Kidney (tissue), 14 donors: Measurements from ENCODE around the gene RNF225. TPM values are rescaled to one million over a fixed set of nuclear protein-coding genes. Genes with fewer than 3 reads are reported as not detected.
A peak's percentile ranks its signal among the peaks of the same experiment; 100 is the strongest.

Experiments
- DNase-seq, 5 donors: peaks; one replicate each; pipeline ENCODE4 v3.0.0-alpha.2; 2013 to 2020
- FAIRE-seq: peaks from 2 replicates; lab custom pipeline; 2012; peaks lifted over from hg19 to GRCh38; lab: Jason Lieb, UNC
- H3K27ac ChIP-seq, 2 donors: one replicate each; pipeline ENCODE4 v1.7.0; 2013; ENCODE audit warnings: low read depth in 2 of 2, low read length in 2 of 2, inconsistent platforms in 1 of 2
- H3K27me3 ChIP-seq: one replicate; pipeline ENCODE4 v1.7.1; 2013; ENCODE audit warnings: low read length, inconsistent platforms; ENCODE audit not compliant: control insufficient read depth, insufficient read depth
- H3K36me3 ChIP-seq, 3 donors: one replicate each; pipeline versions ENCODE4 v1.7.0 to v1.7.1; 2013; ENCODE audit warnings: low read length in 3 of 3, control low read depth in 1 of 3, inconsistent platforms in 1 of 3; ENCODE audit not compliant: insufficient read depth in 3 of 3, control insufficient read depth in 2 of 3
- H3K4me1 ChIP-seq, 3 donors: one replicate each; pipeline versions ENCODE4 v1.7.0 to v1.7.1; 2013; ENCODE audit warnings: low read length in 3 of 3, inconsistent platforms in 1 of 3, low read depth in 1 of 3; ENCODE audit not compliant: control insufficient read depth in 2 of 3, insufficient read depth in 2 of 3
- H3K4me3 ChIP-seq, 3 donors: one replicate each; pipeline versions ENCODE4 v1.7.0 to v1.8.1; 2013; ENCODE audit warnings: low read length in 3 of 3, control low read depth in 1 of 3, inconsistent platforms in 1 of 3
- H3K9ac ChIP-seq, 3 donors: one replicate each; pipeline versions ENCODE4 v1.7.0 to v1.7.1; 2013; ENCODE audit warnings: low read length in 3 of 3, control low read depth in 1 of 3, inconsistent platforms in 1 of 3
- H3K9me3 ChIP-seq, 3 donors: one replicate each; pipeline versions ENCODE4 v1.7.0 to v1.7.1; 2013; ENCODE audit warnings: low read length in 3 of 3, control low read depth in 1 of 3, inconsistent platforms in 1 of 3; ENCODE audit not compliant: control insufficient read depth in 2 of 3, insufficient read depth in 1 of 3
- intact Hi-C: fragments of 100-400 bp; cut with DNase I; formaldehyde crosslinking; loops from one replicate; pipeline ENCODE4 v1.11.1; 2022
- polyA plus RNA-seq: library from polyadenylated mRNA; stranded (reverse); fragments of 350-450 nt; fragmentation: Illumina TruSeq; extraction: RNeasy Lipid Tissue Mini Kit (QIAGEN cat#74804); gene quantifications from one replicate; pipeline ENCODE4 v1.2.3, GENCODE V29; 2014; ENCODE audit warnings: low read depth, low replicate concordance; ENCODE audit not compliant: insufficient read depth
- total RNA-seq: library from RNA; stranded (reverse); fragmentation: NEBNext Ultra II Directional; extraction: Animal tissue kit (Norgen Biotek cat#: 25700); gene quantifications from one replicate; pipeline ENCODE4 v1.2.1, GENCODE V29; 2021
- TF ChIP-seq, protein P1 (sequence below): IDR thresholded peaks from 3 replicates; pipeline ENCODE4 v1.5.1; 2012; ENCODE audit warnings: mild to moderate bottlenecking, moderate library complexity, borderline replicate concordance; ENCODE audit not compliant: insufficient read depth; ENCODE audit errors: extremely low read depth
- donor health status: control.
- donor health status: control.
- donor health status: control.
- donor health status: control.
- donor health status: control.
- donor health status: DM: yes; HTN: yes; CAD: no.
- donor health status: Normal renal cell carcinoma (clear cell type).

RNF225 gene
- total and polyA plus RNA-seq, 2 donors from 2014 or later, result 0.25 TPM; not detected in 1

DNA sequence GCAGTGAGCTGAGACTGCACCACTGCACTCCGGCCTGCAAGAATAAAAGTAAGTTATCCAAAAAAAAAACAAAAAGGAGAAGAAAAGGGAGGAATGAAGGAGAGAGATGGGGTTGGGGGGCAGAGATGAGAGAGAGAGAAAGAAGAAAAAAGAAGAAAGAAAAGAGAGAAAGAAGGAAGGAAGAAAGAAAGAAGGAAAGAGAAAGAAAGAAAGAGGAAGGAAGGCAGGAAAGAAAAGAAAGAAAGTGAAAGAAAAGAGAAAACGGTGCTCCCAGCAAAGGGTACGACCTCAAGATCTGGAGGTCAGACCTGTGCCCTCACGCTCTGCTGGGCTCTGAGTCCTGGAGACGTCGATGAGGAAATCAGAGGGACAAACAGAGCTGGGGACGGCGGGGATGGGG, 45.9 kb upstream of the RNF225 start:
- DNase-seq (no peak), FAIRE-seq (no peak)
- TF ChIP-seq, protein P1, sequence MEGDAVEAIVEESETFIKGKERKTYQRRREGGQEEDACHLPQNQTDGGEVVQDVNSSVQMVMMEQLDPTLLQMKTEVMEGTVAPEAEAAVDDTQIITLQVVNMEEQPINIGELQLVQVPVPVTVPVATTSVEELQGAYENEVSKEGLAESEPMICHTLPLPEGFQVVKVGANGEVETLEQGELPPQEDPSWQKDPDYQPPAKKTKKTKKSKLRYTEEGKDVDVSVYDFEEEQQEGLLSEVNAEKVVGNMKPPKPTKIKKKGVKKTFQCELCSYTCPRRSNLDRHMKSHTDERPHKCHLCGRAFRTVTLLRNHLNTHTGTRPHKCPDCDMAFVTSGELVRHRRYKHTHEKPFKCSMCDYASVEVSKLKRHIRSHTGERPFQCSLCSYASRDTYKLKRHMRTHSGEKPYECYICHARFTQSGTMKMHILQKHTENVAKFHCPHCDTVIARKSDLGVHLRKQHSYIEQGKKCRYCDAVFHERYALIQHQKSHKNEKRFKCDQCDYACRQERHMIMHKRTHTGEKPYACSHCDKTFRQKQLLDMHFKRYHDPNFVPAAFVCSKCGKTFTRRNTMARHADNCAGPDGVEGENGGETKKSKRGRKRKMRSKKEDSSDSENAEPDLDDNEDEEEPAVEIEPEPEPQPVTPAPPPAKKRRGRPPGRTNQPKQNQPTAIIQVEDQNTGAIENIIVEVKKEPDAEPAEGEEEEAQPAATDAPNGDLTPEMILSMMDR, result no peak
- Histone ChIP-seq H3K4me3 (no peak overlapping the region), H3K4me1 (peaks cover 0 to 8% (median 0%) of the 10 kb centered on the region in 3 donors), H3K27me3 (peaks cover 23% of the 10 kb centered on the region), H3K36me3 (no peaks in the 10 kb centered on the region), H3K27ac (no peak overlapping the region), H3K9ac (no peak overlapping the region), H3K9me3 (no peaks in the 10 kb centered on the region)
- intact Hi-C loops, result no loop called here

- H3K36me3 ChIP-seq, result no peaks in the 10 kb centered on the region
- DNase-seq (peak in 4 of 5 donors; percentile 35 to 74 (median 48)), FAIRE-seq (no peak)
- H3K4me1 ChIP-seq, result peaks cover 0 to 8% (median 0%) of the 10 kb centered on the region in 3 donors
- no peak overlapping the region for H3K4me3 ChIP-seq
- intact Hi-C loops, result no loop called here
- TF ChIP-seq, protein P1, result no peak
- no peak overlapping the region for H3K27ac ChIP-seq
- H3K27me3 ChIP-seq, result peaks cover 23% of the 10 kb centered on the region
- no peak overlapping the region for H3K9ac ChIP-seq
- H3K9me3 ChIP-seq, result no peaks in the 10 kb centered on the region
These were observed 45.2 kb upstream of the RNF225 start for GRCh38 chr19:58350001-58350861.

DNA sequence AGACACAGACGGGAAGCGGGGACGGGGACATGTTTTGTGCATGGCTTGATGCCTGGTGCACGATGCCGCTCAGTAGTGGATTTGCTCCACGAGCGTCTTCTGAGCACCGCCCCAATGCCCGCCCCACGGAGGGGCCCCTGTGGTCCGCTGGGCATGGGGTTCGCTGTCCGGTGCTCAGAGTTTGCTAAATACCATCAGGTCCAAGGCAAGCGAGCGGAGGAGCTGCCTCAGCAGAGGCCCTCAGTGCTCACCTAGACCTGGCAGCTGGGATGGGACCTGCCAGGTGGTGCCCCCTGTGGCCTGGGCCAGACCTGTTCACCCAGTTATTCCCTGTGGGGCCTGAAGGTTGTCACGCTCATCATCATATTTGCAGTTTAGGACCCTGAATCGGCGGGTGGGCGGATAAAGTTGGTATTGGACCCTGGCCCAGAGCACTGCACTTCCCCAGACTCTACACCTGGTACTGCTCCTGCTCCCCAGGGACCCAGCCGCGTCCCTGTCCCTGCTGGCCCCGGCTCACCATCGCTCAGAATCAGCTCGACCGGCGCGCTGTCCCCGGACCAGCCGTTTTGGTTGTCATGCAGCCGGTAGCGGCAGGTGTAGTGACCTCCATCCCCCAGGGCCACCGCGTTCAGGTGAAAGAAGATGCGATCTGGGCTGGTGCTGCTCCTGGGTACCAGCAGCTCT, 44.4 kb upstream of the RNF225 start:
- H3K9me3 ChIP-seq, result no peaks in the 10 kb centered on the region
- H3K27me3 ChIP-seq, result peaks cover 23% of the 10 kb centered on the region
- no peak overlapping the region for H3K9ac ChIP-seq
- no peaks in the 10 kb centered on the region for H3K36me3 ChIP-seq
- no peak overlapping the region for H3K27ac ChIP-seq
- H3K4me1 ChIP-seq, result peaks cover 0 to 8% (median 0%) of the 10 kb centered on the region in 3 donors
- H3K4me3 ChIP-seq, result no peak overlapping the region
- TF ChIP-seq, protein P1, result no peak
- DNase-seq (peak in 1 of 5 donors; percentile 57), FAIRE-seq (no peak)
- intact Hi-C loops, result no loop called here
